HepG2 (cell line): ENCODE data around the gene SRCAP. TPM values are rescaled to one million over a fixed set of nuclear protein-coding genes. Genes with fewer than 3 reads are reported as not detected.

ENCODE experiments used
- ARNT ChIP-seq: fragments of 450-650 bp; IDR thresholded peaks from 2 replicates; pipeline ENCODE4 v1.6.1; 2017
- ETV5 ChIP-seq: IDR thresholded peaks from 2 replicates; pipeline ENCODE4 v1.6.1; 2018; ENCODE audit warnings: missing biosample characterization, missing genetic modification reagents, inconsistent platforms, borderline replicate concordance
- HOXA3 ChIP-seq: sonication (generic); formaldehyde crosslinking; IDR thresholded peaks from 2 replicates; pipeline ENCODE4 v1.5.0; 2020; ENCODE audit warnings: missing genetic modification reagents
- MEIS2 ChIP-seq: sonication (generic); formaldehyde crosslinking; IDR thresholded peaks from 2 replicates; pipeline ENCODE4 v1.9.0; 2021; ENCODE audit warnings: mild to moderate bottlenecking, missing genetic modification reagents
- MXI1 ChIP-seq: IDR thresholded peaks from 3 replicates; pipeline ENCODE4 v1.6.1; 2012; ENCODE audit warnings: low read depth, low read length, inconsistent platforms, borderline replicate concordance
- NFKB2 ChIP-seq: sonication (generic); formaldehyde crosslinking; IDR thresholded peaks from 2 replicates; pipeline ENCODE4 v1.4.0; 2020; ENCODE audit warnings: missing genetic modification reagents, borderline replicate concordance
- NR2F6 ChIP-seq, 2 experiments: IDR thresholded peaks; 2 replicates each; pipeline ENCODE4 v1.6.1; 2016; ENCODE audit warnings: antibody characterized with exemption in 1 of 2, mild to moderate bottlenecking in 1 of 2
- PRPF4 ChIP-seq: fragments of 200-400 bp; formaldehyde crosslinking; IDR thresholded peaks from 2 replicates; pipeline ENCODE4 v1.6.1; 2016; ENCODE audit warnings: low read length, low read depth; ENCODE audit not compliant: poor library complexity, severe bottlenecking
- RFX3 ChIP-seq: IDR thresholded peaks from 2 replicates; pipeline ENCODE4 v1.6.1; 2016; ENCODE audit warnings: missing biosample characterization, missing genetic modification reagents
- SALL1 ChIP-seq: sonication (generic); formaldehyde crosslinking; IDR thresholded peaks from 2 replicates; pipeline ENCODE4 v1.8.0; 2022; ENCODE audit warnings: mild to moderate bottlenecking, missing genetic modification reagents
- SCMH1 ChIP-seq: sonication (generic); formaldehyde crosslinking; IDR thresholded peaks from 2 replicates; pipeline ENCODE4 v1.9.0; 2021; ENCODE audit warnings: missing genetic modification reagents, mild to moderate bottlenecking, borderline replicate concordance
- SRSF1 ChIP-seq: fragments of 200-400 bp; formaldehyde crosslinking; optimal IDR thresholded peaks from 2 replicates; pipeline ENCODE3; 2017; ENCODE audit warnings: mild to moderate bottlenecking, low read depth, low read length, moderate library complexity
- TARDBP ChIP-seq: sonication (generic); formaldehyde crosslinking; IDR thresholded peaks from 2 replicates; pipeline ENCODE4 v1.8.0; 2022; ENCODE audit warnings: mild to moderate bottlenecking, missing genetic modification reagents
- ZNF547 ChIP-seq: sonication (generic); formaldehyde crosslinking; IDR thresholded peaks from 2 replicates; pipeline ENCODE4 v1.5.1; 2020; ENCODE audit warnings: mild to moderate bottlenecking, missing genetic modification reagents
- ZNF740 ChIP-seq: sonication (generic); formaldehyde crosslinking; IDR thresholded peaks from 2 replicates; pipeline ENCODE4 v1.4.0; 2020; ENCODE audit warnings: missing genetic modification reagents
- polyA plus RNA-seq, 8 experiments: library from polyadenylated mRNA; depleted of rRNA in 3 of 8; stranded (reverse) in 7 of 8; unstranded in 1 of 8; fragments of >200 nt; fragmentation: Illumina TruSeq in 4 of 8; extraction: Trizol in 4 of 8; gene quantifications; 2 replicates each; pipeline versions ENCODE4 v1.2.1 to v1.2.3, GENCODE V29; 2011 to 2016; ENCODE audit warnings: low read depth in 4 of 8, missing spikeins in 1 of 8, mixed read lengths in 1 of 8; ENCODE audit not compliant: insufficient read depth in 1 of 8
- total RNA-seq, 5 experiments: library from RNA; depleted of rRNA; stranded (reverse); fragments of >200 nt; fragmentation: Illumina TruSeq; extraction: Trizol; gene quantifications; 2 replicates each; pipeline ENCODE4 v1.2.3, GENCODE V29; 2016; ENCODE audit warnings: low read depth in 1 of 5
- TF ChIP-seq, protein P1 (sequence below): sonication (generic); formaldehyde crosslinking; IDR thresholded peaks from 2 replicates; pipeline ENCODE4 v1.5.0; 2020; ENCODE audit warnings: mild to moderate bottlenecking, missing genetic modification reagents
- TF ChIP-seq, protein P2 (sequence below): sonication (generic); formaldehyde crosslinking; IDR thresholded peaks from 2 replicates; pipeline ENCODE4 v1.4.0; 2020; ENCODE audit warnings: low read depth, mild to moderate bottlenecking, missing genetic modification reagents
- TF ChIP-seq, protein P3 (sequence below): sonication (generic); formaldehyde crosslinking; conservative IDR thresholded peaks from 2 replicates; pipeline ENCODE4 v1.5.0; 2020; ENCODE audit warnings: missing genetic modification reagents
- TF ChIP-seq, protein P4 (sequence below): sonication (generic); formaldehyde crosslinking; IDR thresholded peaks from 2 replicates; pipeline ENCODE4 v1.5.1; 2020; ENCODE audit warnings: mild to moderate bottlenecking, moderate library complexity, missing genetic modification reagents
- TF ChIP-seq, protein P5 (sequence below): IDR thresholded peaks from 2 replicates; pipeline ENCODE4 v1.6.1; 2016

SRCAP gene
- total and polyA plus RNA-seq, 2 of the 13 experiments (the other 11 are each of a cell fraction or from before 2014, with no cell fraction given) = 4.9 to 9.0 TPM

DNA sequence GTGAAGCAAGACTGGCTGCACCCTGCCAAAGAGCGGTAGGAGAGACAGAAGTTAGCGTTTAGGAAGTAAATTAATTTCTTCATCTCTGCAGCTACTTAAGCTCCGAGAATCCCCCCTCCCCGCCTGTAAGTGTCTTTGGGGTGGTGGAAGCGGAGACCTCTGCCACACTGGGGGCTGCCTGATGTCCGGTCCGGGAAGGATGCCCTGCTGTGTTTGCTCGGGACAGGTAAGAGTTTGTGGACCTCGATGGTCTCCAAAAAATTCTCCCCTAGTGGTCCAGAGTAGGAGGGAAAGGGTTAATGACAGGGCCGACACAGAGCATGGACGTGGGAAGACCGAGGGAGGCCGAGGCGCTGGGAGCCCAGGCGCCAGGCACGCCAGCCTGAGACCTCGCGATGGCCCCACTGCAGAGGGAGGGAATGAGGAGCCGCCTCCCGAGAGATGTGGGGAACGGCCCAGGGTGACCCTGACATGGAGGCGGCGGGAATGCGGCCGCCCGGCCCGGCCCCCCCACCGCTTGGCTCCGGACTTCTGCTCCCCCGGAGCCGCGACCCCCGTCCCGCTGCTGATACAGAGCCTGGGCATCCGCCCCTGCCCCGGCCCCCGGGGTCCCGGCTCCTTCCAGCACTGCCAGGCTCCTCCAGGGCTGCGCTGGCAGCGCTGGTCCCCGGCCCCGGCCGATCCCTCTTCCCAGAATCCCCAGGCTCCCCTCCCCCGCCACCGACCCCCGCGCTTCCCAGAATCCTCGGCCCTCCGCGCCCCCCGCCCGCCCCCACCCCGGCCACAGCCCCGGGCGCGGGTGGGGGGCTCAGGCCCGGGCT lies 87.4 kb downstream of the SRCAP start (continued):
- TF ChIP-seq TARDBP = peak; percentile 48; the same call in 1 of the 2 replicates
- peak; percentile 78; the same call in 1 of the 2 replicates for TF ChIP-seq NFKB2
- TF ChIP-seq, protein P1, sequence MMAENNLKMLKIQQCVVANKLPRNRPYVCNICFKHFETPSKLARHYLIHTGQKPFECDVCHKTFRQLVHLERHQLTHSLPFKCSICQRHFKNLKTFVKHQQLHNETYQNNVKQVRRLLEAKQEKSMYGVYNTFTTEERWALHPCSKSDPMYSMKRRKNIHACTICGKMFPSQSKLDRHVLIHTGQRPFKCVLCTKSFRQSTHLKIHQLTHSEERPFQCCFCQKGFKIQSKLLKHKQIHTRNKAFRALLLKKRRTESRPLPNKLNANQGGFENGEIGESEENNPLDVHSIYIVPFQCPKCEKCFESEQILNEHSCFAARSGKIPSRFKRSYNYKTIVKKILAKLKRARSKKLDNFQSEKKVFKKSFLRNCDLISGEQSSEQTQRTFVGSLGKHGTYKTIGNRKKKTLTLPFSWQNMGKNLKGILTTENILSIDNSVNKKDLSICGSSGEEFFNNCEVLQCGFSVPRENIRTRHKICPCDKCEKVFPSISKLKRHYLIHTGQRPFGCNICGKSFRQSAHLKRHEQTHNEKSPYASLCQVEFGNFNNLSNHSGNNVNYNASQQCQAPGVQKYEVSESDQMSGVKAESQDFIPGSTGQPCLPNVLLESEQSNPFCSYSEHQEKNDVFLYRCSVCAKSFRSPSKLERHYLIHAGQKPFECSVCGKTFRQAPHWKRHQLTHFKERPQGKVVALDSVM (CRISPR knock-in tag) = no peak
- no peak for TF ChIP-seq NR2F6 (IDR thresholded peaks at IDR 0.05)
- 0 out of 2 replicates have a peak, but pooled peaks have one; percentile 6 for TF ChIP-seq NR2F6 (CRISPR knock-in tag; IDR thresholded peaks at IDR 0.05)
- TF ChIP-seq SCMH1 (CRISPR knock-in tag) = no peak
- peak; percentile 49; the same call in 1 of the 2 replicates for TF ChIP-seq MEIS2 (CRISPR knock-in tag)
- TF ChIP-seq SRSF1 = peak; percentile 42
- TF ChIP-seq, protein P2, sequence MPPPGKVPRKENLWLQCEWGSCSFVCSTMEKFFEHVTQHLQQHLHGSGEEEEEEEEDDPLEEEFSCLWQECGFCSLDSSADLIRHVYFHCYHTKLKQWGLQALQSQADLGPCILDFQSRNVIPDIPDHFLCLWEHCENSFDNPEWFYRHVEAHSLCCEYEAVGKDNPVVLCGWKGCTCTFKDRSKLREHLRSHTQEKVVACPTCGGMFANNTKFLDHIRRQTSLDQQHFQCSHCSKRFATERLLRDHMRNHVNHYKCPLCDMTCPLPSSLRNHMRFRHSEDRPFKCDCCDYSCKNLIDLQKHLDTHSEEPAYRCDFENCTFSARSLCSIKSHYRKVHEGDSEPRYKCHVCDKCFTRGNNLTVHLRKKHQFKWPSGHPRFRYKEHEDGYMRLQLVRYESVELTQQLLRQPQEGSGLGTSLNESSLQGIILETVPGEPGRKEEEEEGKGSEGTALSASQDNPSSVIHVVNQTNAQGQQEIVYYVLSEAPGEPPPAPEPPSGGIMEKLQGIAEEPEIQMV (CRISPR knock-in tag) = 0 out of 2 replicates have a peak, but pooled peaks have one; percentile 42
- no peak for TF ChIP-seq RFX3 (CRISPR knock-in tag)
- TF ChIP-seq ETV5 = peak; percentile 42; the same call in 1 of the 2 replicates
- 0 out of 2 replicates have a peak, but pooled peaks have one; percentile 35 for TF ChIP-seq SALL1 (CRISPR knock-in tag)
- TF ChIP-seq, protein P3, sequence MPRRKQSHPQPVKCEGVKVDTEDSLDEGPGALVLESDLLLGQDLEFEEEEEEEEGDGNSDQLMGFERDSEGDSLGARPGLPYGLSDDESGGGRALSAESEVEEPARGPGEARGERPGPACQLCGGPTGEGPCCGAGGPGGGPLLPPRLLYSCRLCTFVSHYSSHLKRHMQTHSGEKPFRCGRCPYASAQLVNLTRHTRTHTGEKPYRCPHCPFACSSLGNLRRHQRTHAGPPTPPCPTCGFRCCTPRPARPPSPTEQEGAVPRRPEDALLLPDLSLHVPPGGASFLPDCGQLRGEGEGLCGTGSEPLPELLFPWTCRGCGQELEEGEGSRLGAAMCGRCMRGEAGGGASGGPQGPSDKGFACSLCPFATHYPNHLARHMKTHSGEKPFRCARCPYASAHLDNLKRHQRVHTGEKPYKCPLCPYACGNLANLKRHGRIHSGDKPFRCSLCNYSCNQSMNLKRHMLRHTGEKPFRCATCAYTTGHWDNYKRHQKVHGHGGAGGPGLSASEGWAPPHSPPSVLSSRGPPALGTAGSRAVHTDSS (CRISPR knock-in tag) = no peak
- TF ChIP-seq ZNF547 = no peak
- TF ChIP-seq ZNF740 = peak; percentile 91
- TF ChIP-seq, protein P4, sequence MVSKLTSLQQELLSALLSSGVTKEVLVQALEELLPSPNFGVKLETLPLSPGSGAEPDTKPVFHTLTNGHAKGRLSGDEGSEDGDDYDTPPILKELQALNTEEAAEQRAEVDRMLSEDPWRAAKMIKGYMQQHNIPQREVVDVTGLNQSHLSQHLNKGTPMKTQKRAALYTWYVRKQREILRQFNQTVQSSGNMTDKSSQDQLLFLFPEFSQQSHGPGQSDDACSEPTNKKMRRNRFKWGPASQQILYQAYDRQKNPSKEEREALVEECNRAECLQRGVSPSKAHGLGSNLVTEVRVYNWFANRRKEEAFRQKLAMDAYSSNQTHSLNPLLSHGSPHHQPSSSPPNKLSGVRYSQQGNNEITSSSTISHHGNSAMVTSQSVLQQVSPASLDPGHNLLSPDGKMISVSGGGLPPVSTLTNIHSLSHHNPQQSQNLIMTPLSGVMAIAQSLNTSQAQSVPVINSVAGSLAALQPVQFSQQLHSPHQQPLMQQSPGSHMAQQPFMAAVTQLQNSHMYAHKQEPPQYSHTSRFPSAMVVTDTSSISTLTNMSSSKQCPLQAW = peak; percentile 59; the same call in 1 of the 2 replicates
- TF ChIP-seq ARNT = no peak
- TF ChIP-seq, protein P5, sequence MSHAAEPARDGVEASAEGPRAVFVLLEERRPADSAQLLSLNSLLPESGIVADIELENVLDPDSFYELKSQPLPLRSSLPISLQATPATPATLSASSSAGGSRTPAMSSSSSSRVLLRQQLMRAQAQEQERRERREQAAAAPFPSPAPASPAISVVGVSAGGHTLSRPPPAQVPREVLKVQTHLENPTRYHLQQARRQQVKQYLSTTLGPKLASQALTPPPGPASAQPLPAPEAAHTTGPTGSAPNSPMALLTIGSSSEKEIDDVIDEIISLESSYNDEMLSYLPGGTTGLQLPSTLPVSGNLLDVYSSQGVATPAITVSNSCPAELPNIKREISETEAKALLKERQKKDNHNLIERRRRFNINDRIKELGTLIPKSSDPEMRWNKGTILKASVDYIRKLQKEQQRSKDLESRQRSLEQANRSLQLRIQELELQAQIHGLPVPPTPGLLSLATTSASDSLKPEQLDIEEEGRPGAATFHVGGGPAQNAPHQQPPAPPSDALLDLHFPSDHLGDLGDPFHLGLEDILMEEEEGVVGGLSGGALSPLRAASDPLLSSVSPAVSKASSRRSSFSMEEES (CRISPR knock-in tag) = peak; percentile 46; the same call in 1 of the 2 replicates
- TF ChIP-seq PRPF4 = no peak
- 0 out of 3 replicates have a peak, but pooled peaks have one; percentile 40 for TF ChIP-seq MXI1
- 0 out of 2 replicates have a peak, but pooled peaks have one; percentile 24 for TF ChIP-seq HOXA3 (CRISPR knock-in tag)
